Measurements from ENCODE around the gene RFX1.
"Not testable (repeated sequence)": the region's sequence is repeated elsewhere in the genome, so short reads cannot be mapped to it uniquely, and the experiment has no call there.

The RFX1 gene

DNA sequence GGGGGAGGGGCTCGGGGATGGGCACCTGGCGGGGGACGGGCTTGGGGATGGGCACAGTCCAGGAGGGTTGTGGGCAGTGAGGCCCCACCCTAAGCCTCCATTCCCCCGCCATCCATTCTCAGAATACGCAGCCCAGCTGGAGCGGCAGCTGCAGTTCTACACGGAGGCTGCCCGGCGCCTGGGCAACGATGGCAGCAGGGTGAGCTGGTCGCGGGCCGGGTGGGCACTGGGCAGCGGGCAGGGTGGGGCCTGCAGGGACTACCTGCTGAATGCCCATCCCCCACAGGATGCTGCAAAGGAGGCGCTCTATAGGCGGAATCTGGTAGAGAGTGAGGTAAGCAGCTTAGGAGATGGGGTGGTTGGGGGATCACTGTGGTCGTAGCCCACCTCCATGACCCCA is 76.2 kb downstream of the RFX1 start:
- no peaks in the 10 kb centered on the region for H3K36me3 ChIP-seq (ENCODE audit: control insufficient read depth, insufficient read depth, low read length)
- H3K4me1 ChIP-seq: no peaks in the 10 kb centered on the region
- H3K9ac ChIP-seq: no peak overlapping the region
- TF ChIP-seq, protein P1, sequence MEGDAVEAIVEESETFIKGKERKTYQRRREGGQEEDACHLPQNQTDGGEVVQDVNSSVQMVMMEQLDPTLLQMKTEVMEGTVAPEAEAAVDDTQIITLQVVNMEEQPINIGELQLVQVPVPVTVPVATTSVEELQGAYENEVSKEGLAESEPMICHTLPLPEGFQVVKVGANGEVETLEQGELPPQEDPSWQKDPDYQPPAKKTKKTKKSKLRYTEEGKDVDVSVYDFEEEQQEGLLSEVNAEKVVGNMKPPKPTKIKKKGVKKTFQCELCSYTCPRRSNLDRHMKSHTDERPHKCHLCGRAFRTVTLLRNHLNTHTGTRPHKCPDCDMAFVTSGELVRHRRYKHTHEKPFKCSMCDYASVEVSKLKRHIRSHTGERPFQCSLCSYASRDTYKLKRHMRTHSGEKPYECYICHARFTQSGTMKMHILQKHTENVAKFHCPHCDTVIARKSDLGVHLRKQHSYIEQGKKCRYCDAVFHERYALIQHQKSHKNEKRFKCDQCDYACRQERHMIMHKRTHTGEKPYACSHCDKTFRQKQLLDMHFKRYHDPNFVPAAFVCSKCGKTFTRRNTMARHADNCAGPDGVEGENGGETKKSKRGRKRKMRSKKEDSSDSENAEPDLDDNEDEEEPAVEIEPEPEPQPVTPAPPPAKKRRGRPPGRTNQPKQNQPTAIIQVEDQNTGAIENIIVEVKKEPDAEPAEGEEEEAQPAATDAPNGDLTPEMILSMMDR (IDR thresholded peaks at IDR 0.05): no peak
- H3K27ac ChIP-seq: no peak overlapping the region
- H2AFZ ChIP-seq: no peak overlapping the region
- H3K79me2 ChIP-seq: no peaks in the 10 kb centered on the region
- no peaks in the 10 kb centered on the region for H3K27me3 ChIP-seq (ENCODE audit: control insufficient read depth, insufficient read depth, low read length)
- H3K4me3 ChIP-seq (ENCODE audit: low read depth, low read length): no peak overlapping the region
- H3K9me3 ChIP-seq (ENCODE audit: control insufficient read depth, low read length): no peaks in the 10 kb centered on the region
- H3K4me2 ChIP-seq (ENCODE audit: low read length): no peak overlapping the region

DNA sequence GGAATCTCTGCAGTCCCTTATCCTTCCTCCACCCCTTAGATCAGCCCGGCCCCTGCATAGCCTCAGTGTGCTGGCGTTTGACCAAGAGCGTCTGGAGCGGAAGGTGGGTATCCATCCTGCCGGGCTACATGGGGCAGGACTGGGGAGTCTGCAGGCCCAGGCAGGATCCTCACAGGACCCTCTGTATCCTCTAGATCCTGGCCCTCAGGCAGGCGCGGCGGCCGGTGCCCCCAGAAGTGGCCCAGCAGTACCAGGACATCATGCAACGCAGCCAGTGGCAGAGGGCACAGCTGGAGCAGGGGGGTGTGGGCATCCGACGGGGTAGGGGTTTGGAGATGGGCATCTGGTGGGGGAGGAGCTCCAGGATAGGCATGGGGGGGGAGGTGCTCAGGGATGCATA is 76.8 kb downstream of the RFX1 start:
- no peak overlapping the region for H3K4me3 ChIP-seq (ENCODE audit: low read depth, low read length)
- H3K9me3 ChIP-seq (ENCODE audit: control insufficient read depth, low read length): no peaks in the 10 kb centered on the region
- H3K4me1 ChIP-seq: no peaks in the 10 kb centered on the region
- H3K36me3 ChIP-seq (ENCODE audit: control insufficient read depth, insufficient read depth, low read length): no peaks in the 10 kb centered on the region
- TF ChIP-seq, protein P1 (IDR thresholded peaks at IDR 0.05): no peak
- H3K27ac ChIP-seq: no peak overlapping the region
- H2AFZ ChIP-seq: no peak overlapping the region
- H3K79me2 ChIP-seq: no peaks in the 10 kb centered on the region
- H3K4me2 ChIP-seq (ENCODE audit: low read length): no peak overlapping the region
- no peak overlapping the region for H3K9ac ChIP-seq
- H3K27me3 ChIP-seq (ENCODE audit: control insufficient read depth, insufficient read depth, low read length): no peaks in the 10 kb centered on the region

GRCh38 chr19:13926715-13927114 is 79.4 kb downstream of the RFX1 start:
- no peaks in the 10 kb centered on the region for H3K36me3 ChIP-seq (ENCODE audit: control insufficient read depth, insufficient read depth, low read length)
- H3K79me2 ChIP-seq: no peaks in the 10 kb centered on the region
- no peak overlapping the region for H3K4me2 ChIP-seq (ENCODE audit: low read length)
- H3K27me3 ChIP-seq (ENCODE audit: control insufficient read depth, insufficient read depth, low read length): no peaks in the 10 kb centered on the region
- H3K4me1 ChIP-seq: no peaks in the 10 kb centered on the region
- no peak overlapping the region for H3K27ac ChIP-seq
- H3K9me3 ChIP-seq (ENCODE audit: control insufficient read depth, low read length): no peaks in the 10 kb centered on the region
- no peak overlapping the region for H3K4me3 ChIP-seq (ENCODE audit: low read depth, low read length)
- H2AFZ ChIP-seq: no peak overlapping the region
- H3K9ac ChIP-seq: no peak overlapping the region
- TF ChIP-seq, protein P1 (IDR thresholded peaks at IDR 0.05): no peak

- TF ChIP-seq, protein P1 (IDR thresholded peaks at IDR 0.05): no peak
- Histone ChIP-seq H3K79me2 (no peaks in the 10 kb centered on the region), H3K27ac (no peak overlapping the region), H2AFZ (no peak overlapping the region), H3K27me3 (ENCODE audit: control insufficient read depth, insufficient read depth, low read length) (no peaks in the 10 kb centered on the region), H3K9me3 (ENCODE audit: control insufficient read depth, low read length) (no peaks in the 10 kb centered on the region), H3K9ac (no peak overlapping the region), H3K4me2 (ENCODE audit: low read length) (no peak overlapping the region), H3K4me1 (no peaks in the 10 kb centered on the region), H3K36me3 (ENCODE audit: control insufficient read depth, insufficient read depth, low read length) (no peaks in the 10 kb centered on the region), H3K4me3 (ENCODE audit: low read depth, low read length) (no peak overlapping the region)
Measured at GRCh38 chr19:13926010-13926409, 80.1 kb downstream of the RFX1 start.

GRCh38 chr19:13923194-13923987 is 82.7 kb downstream of the RFX1 start:
- TF ChIP-seq, protein P1 (IDR thresholded peaks at IDR 0.05): no peak
- no peak overlapping the region for H3K4me3 ChIP-seq (ENCODE audit: low read depth, low read length)
- H3K4me2 ChIP-seq (ENCODE audit: low read length): no peak overlapping the region
- no peak overlapping the region for H2AFZ ChIP-seq
- H3K9me3 ChIP-seq (ENCODE audit: control insufficient read depth, low read length): no peaks in the 10 kb centered on the region
- no peaks in the 10 kb centered on the region for H3K27me3 ChIP-seq (ENCODE audit: control insufficient read depth, insufficient read depth, low read length)
- H3K4me1 ChIP-seq: no peaks in the 10 kb centered on the region
- H3K36me3 ChIP-seq (ENCODE audit: control insufficient read depth, insufficient read depth, low read length): no peaks in the 10 kb centered on the region
- no peak overlapping the region for H3K27ac ChIP-seq
- no peak overlapping the region for H3K9ac ChIP-seq
- H3K79me2 ChIP-seq: no peaks in the 10 kb centered on the region

- H3K79me2 ChIP-seq; H3K27me3 ChIP-seq (ENCODE audit: control insufficient read depth, insufficient read depth, low read length); H3K36me3 ChIP-seq (ENCODE audit: control insufficient read depth, insufficient read depth, low read length); H2AFZ ChIP-seq; H3K9me3 ChIP-seq (ENCODE audit: control insufficient read depth, low read length); H3K4me1 ChIP-seq; H3K4me3 ChIP-seq (ENCODE audit: low read depth, low read length); H3K9ac ChIP-seq; H3K27ac ChIP-seq; H3K4me2 ChIP-seq (ENCODE audit: low read length): not testable (repeated sequence)
Measured at GRCh38 chr19:13922118-13922517, 84.0 kb downstream of the RFX1 start.
